Midbrain (tissue), 1 donor: ENCODE results near the gene PKP1.

Source experiments
- DNase-seq: peaks from one replicate; lab custom pipeline; 2025; lab: John Stamatoyannopoulos, UW

PKP1 gene

DNA sequence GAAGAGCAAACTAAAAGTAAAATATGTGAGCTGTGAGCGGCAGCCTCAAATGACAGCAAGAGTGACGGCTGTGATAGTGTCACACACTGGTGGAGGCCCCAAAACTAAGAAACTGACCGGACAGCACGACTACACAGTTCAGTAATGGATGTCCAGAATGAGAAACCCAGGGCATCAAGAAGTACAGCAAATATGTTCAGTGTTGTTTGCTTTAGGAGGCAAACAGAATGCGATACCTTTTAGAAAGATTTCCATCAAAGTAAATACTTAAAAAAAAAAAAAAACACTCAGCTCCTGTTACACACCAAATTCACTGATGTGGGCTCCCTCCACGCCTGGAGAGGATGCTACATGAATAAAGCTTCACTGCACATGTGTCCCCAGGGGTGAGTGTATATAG lies 1.1 kb upstream of the PKP1 start:
- no peak for DNase-seq

DNA sequence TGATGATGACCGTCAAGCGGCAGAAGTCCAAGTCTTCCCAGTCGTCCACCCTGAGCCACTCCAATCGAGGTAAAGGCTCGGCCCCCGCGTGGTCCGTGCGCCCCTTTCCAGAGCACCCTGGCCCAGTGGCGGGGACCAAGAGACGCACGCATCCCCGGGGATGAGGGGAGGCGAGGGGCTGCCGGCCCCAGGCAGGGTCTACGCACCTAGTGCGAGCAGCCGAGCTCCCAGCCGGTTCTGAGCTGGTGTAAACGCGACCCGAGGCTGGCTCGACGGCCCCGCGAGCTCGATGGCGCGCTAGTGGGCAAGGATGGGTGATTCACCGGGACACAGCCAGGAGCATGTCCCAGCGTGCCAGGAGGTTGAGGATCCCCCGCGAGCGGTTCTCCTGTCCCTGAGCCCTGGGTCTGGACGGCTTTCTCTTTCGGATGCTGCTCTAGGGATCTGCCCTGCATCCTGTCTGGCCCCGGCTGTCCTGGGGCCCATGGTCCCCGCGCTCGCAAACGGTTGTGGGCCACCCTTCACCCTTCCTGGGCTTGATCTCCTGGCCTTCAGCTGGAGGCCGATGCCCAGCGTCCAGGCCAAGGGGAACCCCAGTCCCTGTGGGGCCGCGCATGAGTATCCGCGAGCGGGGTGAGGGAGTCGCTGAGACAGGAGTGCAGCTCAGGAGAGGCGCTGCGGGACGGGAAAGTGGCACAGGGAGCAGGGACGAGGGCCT lies 689 bp downstream of the PKP1 start:
- no peak for DNase-seq

DNA sequence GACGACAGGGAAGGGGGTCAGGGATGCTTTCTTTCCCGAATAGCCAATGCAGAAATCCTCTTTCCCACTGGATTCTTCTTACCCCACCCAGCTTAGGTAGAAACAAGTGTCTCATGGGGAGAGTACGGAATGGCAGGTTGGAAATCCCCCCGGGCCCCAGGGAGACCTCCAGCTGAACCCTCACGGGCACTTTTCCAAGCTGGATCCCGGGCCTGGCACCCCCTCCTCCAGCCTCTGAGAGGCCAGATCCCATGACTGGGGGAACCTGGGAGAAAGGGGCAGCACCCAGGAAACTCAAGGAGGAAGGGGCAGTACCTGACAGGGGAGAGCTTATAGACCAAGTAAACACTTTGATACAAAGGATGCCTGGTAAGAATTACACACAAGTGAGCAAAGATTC lies 1.3 kb downstream of the PKP1 start:
- DNase-seq, result no peak

DNA sequence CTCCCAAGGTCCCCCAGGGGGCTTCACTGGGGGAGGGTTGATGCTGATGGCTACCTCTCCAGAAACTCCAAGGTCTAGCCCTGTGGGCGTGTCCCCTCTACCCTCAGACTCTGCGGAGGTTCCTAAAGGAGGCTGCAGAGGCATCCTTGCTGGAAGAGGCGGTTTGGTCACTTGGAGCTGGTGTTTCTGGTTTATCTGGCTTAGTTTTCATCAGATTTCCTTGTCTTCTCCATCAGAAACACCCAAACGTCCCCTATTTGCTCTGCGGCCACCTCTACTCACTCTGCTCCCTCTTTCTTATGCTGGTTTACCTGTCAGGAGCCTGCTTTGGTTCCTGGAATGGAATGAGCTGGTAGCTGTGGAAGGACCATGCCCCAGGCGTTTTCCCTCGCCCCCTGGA lies 2.5 kb downstream of the PKP1 start:
- no peak for DNase-seq

DNA sequence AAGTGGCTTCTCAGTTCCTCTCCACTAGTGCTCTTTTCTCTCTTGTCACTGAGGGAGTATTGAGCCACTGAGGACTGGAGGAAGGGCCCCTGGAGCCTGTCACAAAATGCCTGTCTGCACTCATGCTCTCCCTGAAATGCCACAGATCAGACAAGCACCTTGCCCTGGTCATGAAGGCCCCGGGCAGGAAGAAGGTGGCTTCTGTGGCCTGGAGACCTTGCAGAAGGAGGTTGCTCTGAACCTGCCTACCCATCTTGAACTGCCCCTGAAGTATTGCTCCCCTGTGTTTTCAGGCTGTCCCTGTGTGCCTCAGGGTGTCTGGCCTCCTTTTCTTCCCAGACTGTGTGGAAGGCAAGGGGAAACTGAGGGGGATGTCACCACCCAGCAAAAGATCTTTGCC lies 3.1 kb downstream of the PKP1 start:
- no peak for DNase-seq

DNA sequence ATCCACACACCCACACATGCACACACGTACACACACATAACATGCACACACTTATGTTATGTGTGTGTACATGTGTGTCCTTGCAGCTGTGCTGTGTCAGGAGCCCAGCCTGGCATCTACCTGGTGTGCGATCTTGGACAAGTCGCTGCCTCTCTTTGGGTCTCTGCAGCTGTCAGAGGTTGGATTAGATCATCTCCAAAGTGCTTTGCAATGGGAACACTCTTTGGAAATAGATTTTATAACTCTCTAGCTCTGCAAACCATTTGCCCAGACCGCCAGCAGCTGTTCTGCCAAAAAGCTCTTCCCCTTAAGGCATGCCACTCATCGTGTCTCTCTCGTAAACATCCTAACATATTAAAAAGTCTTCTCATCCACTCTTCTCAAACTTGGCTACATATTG lies 4.7 kb downstream of the PKP1 start:
- DNase-seq, result no peak

DNA sequence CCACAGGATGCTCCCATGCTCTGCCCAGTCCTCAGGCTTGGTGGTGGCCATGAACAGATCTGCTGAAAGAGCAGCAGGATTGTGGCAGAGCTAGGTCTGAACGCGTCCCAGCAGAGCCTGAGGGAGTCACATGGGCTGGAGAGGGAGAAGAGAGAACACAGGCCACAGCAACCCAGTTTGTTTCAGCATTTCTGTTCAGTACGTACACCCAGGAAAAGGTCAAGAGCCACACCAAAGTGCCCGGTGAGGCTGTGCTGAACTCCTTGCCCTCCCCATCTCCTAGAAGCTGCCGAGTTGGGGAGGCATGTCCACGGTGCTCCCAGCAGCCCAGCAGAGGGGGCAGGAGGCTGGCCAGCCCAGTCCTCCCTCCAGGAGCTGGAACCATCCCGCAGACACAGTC lies 5.5 kb downstream of the PKP1 start:
- no peak for DNase-seq

DNA sequence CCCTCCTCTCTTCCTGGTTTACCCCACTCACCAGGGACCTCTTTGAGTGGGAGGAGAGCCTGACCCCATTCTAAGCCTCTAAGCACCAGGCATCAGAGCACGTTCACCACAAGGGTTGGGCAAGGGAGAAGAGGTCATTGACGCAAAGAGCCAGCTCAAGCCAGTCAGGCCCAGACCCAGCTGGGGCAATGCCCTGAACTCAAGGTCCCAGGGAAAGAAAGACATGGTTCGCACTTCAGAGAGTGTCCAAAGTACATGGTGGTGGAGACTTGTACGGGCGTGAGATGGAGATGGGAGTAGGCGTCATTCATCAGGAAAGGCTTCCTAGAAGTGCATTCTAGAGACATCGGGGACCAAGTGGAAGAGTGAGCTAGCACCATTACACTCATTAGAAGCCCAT lies 7.2 kb downstream of the PKP1 start:
- no peak for DNase-seq

DNA sequence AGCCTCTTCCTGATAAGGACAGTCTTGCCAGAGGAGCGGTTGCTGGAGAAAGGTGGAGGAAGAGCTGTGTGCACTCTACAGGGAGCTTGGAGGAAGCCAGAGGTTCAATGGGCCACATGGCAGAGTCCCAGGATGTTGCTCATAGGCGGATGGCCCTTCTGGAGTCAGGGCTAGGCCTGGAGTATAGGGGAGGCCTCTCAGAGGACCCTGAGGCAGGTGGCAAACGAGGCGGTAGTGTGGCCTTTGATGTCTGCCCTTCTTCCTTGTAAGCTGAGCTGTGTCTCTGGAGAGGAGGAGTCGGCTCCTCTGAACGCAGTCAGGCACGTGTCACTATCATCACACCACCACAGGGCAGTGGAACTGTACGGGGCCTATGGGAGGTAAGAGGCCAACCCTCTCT lies 8.6 kb downstream of the PKP1 start:
- no peak for DNase-seq

DNA sequence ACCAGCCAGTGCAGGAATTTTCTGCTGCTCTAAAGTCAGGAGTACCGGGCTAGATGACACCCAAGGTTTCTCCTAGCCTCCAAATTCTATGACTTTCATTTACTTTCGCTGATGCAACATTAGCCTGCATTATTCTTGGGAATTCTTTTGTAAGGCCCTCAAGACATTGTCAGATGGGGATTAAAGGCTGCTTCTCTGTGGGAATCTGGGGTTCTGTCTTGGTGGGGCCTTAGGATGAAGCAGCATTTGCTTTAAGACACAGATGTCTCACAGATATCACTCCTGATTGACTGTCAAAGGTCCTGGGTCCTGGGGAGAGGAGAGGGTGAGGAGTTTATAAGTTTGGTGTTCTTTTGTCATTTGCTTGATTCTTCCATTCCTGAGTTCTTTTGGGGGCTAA lies 11.6 kb downstream of the PKP1 start:
- no peak for DNase-seq

DNA sequence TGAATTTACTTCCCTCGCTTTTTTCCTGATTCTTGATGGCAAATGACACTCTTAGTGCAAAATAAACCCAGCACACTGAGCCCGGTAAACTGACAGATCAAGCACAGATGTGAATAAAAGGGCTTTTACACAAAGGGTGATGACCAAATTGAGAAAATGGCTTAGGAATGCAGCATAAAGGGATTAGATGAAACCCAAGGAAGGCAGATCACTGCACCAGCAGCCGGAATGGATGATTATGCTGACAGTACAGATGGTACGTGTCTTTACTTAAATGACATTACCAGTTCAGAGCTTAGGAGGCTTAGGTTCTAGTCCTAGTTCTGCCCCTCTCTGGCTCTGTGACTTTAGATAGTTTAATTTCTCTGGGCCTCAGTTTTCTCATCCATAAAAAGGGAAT lies 12.0 kb downstream of the PKP1 start:
- no peak for DNase-seq

DNA sequence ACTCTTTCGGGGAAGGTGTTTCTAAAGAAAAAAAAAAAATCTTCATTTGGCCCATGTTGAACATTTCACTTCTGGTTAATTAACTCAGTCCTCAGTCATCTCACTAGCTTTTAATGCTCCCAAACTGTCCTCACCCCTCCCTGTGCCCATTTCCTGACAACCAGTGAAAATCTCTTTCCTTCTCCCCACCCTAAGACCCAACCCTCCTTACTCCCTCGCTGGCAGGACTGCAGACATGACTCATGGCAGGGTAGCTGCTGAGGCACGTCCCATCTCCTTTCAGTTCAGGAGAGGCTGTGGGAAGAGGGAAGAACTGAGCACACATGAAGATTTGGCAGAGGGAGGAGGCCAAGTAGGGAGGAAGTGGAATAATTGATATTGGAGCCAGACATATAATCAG lies 12.6 kb downstream of the PKP1 start:
- DNase-seq, result no peak

DNA sequence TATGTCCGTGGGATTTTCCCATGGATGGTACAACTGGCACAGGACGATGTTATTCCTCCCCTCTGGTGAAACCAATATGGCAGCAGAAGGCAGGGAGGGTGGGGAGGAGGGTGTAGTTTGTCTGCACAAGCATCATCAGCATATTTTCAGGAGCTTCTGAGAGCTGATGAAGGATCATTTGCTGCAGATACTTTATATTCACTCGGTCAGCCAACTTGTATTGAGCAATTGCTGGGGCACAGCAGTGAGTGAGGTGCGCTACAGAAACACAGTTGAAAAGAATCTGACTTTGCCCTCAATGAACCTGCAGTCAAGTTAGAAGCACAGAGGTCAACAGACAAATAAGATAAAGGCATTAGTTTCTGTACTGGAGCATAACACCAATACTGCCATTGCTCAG lies 13.0 kb downstream of the PKP1 start:
- DNase-seq, result no peak

DNA sequence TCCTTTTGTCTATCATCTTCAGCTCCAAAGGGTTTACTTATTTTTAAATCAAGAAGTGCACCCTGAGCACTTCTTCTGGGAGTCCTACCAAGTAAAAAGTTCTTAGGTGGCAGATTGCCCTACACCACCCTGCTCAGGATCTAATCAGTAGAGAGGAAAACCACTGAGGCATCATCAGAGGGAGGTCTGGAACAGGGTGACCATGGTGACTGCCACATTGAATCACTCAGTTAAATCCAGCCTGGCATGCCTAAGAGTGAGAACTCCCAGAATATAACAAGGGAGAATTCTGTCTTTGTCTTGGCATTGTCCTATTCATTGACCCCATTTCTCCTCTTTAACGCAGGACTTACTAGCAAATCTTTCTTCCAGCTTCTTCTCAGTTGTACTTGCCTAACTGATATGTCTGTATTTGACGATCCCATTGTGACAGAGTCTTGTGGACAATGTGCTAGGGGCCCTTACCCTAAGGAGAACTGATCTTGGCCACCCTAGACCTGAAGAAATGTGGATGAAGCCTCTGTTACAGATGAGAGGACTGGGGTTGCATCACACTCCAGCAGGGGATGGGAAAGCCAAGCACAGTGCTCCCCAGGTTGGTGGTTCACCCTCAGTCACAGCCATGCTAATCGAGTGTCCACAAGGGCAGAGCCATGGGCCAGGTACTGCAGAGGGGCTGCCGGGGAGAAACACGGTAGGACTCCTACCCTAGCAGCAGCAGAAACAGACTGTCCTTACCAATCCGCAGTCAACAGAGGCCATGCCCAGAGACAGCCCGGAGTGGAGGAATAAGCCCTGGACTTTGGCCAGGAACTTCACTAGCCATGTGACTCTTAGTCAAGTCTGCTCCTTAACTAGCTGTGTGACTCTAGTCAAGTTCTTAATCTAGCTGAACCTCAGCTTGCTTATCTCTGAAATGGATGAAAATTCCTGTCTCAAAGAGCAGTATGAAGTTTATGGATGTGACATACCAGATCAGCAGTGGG lies 15.4 kb downstream of the PKP1 start:
- DNase-seq, result no peak

DNA sequence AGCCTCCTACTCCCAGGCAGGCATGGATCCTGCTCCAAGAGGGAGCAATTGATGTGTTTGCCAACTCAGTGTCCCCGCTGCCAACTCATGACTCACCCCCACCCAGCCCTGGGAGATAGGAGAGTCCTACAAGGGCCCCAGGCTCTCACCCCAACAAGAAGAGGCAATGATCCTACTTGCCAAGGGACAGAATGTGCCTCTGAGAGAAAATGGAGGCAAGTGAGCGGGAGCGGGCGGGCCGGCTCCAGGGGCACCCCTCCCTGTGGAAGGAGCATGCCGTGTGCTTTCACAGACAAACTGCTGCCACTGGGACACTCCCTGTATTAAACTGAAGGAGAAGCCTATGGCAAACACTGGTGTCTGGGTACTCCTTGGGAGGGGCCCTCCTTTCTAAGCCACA lies 16.7 kb downstream of the PKP1 start:
- no peak for DNase-seq

DNA sequence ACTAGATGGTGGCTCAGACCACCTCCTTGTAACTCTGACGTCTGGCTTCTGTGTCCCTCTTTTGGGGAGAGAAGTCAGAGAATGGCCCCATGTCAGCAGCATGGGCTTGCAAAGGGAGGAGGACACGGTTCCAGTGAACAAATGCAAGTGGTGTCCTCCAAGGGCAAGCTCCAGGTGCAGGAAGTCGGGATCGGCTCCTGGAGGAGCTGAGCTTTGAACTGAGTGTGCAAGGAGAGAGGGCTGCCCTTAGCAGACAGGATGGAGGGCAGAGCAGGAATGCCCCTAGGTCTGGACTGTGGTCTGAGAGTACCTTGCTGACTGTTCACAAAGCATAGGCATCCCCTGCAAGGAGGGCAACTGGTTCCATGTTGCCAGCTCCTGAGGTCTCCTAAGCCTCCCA lies 17.3 kb downstream of the PKP1 start:
- DNase-seq, result no peak

DNA sequence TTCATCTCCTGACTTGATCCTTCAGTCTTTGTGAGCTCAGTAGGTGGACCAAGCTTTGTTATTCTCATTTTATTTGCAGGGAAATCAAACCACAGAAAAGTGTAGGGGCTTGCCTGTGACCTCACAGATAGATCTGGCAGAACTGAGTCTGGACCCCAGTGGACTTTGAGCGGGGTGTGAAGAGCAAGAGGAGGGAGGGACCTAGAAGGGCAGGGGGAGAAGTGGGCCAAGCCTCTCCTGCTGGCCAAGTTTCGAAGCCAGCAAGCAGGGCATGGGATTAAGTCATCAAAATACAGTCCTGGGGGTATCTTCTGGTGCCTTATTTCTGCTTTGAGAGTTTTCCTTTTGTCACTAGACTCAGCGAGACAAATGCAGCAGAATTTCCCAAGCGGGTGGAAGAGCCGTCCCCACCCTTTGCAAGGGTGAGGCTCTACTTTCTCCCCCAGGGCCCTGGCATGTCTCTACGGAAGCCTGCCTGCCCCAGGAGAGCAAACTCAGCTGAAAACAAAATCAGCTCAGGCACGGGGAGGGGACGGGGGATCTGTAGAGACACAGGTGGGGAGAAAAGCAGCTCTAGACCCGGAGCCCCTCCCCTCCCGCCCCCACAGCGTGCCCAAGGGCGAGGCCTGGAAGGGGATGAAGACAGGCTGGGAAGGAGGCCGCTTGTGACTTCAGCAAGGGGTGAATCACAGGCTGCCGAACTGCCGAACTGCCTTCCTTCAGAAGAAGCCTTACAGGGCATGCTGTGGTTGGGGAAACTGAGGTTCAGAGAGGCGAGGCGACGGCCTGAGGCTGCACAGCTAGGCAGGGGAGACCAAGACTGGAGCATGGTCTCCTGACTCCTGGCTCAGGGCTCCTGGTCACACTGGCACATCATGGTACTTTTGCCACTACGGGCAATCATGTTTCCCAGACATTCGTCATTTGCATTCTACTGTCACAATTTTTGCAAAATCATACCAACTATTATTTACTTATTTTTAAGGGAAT lies 19.2 kb downstream of the PKP1 start:
- DNase-seq, result no peak

DNA sequence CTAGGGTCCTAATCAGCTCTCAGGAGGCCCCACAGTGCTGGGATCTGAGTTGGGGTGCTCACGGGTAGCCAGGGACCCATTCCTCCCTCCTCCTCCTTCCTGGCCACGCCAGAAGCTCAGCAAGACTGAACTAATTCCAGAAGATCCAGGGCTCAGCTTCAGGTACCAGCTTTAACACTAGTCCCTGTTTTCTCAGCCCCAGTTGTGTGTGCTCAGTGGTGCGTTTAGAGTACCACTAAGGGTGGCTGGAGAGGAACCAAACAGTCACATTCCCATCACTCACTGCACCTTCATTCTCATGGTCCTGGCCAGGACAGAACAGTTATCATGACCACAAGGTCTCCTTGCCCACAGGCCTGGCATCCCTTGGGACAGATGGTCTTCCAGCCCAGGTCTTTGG lies 20.8 kb downstream of the PKP1 start:
- DNase-seq, result no peak

DNA sequence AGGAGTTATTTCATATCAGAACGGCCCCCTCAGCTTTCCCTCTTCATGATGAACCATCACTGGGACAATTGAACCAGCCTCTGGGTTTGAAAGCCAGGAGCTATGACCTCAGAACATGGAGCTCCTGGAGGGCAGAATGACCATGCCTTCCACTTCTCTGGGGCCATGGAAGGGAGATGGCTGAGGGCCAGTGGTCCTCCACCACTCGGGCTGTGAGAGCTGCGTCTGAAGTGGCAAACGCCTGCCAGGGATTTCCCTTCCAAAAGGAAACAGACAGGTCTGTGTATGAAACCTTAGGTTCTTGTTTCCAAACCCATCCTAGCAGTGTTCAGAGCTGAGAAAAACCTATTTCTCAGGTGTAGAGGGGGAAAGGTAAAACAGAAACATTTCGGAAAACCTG lies 22.5 kb downstream of the PKP1 start:
- no peak for DNase-seq

DNA sequence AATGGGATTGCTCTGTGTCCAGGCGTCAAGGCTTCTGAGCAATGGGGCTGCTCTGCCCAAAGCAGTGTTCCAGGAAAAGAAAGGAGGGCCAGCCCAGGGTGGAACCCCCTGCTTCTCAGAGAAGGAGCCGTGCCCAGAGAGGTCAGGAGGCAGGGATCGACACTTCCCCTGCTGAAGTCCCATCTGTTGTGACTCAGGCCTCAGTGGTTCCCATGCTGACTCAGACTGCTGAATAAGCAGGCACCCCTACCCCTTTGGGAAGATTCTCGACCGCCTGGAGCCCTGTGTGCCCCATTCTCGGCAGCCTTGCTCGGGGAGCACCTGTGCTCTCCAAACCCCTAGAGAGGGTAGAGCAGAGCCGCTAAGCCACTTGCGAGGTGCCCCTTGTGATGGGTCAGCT lies 23.9 kb downstream of the PKP1 start:
- DNase-seq, result no peak

DNA sequence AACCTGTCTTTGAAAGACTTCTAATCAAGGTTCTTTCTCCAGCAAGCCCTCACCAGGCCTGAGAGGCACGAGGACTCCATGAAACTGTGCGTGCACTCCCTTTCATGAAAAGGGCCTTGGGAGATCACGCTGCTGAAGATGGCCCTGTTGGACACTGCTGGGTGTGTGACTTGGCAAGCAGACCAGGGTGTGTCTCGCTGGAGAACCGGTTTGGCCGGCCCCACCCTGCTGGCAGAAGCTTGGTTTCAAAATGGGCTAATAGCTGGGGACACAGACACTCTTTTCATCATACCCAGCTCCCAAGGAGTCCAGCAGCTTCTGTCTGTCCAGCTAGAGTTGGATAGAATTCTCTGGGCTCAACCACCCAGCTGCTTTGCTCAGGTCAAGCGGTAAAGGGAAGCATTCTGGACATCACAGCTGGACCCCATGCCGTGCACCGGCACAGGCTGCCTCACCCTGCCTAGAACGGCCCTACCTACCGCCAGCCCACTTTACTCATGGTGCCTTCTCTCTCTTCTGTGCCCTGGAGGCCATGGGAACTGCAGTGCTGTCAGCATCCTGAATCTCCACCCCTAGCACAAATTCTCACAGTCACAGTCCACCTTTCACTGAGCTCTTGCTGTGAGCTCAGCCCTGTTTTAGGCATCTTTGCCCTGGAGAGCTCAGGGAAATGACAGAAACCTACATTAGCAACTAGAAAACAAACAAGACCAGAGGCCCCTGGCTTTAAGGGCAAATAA lies 24.6 kb downstream of the PKP1 start:
- DNase-seq, result no peak

DNA sequence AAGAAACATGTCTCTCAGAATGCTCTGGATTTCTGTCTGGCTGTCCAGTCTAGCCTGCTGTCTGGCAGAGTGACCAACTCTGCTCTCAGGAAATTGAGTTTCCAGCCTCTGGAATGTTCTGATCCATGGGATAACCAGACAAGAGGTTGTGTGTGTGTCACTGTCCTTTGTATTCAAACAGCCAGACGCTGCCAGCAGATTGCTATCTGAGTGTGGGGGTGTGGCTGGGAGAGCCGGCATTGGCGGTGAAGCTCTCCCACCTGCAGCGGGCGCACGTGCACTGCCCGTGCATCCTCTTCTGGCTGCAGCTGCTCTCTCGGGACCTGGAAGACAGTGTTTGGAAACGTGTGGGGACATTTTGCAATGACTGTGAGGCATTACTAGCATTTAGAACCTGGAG lies 26.1 kb downstream of the PKP1 start:
- no peak for DNase-seq
